Measurements from ENCODE around the gene PALMD. TPM values are rescaled to one million over a fixed set of nuclear protein-coding genes. Genes with fewer than 3 reads are reported as not detected.

Gene PALMD
- total and polyA plus RNA-seq, 8 donors: 1.2 to 16.2 (median 3.9) TPM

GRCh38 chr1:99661780-99662179, 15.9 kb downstream of the PALMD start:
- Histone ChIP-seq H3K4me1 (peaks cover 0 to 11% (median 5%) of the 10 kb centered on the region in 4 donors), H3K36me3 (no peaks in the 10 kb centered on the region), H3K9me3 (no peaks in the 10 kb centered on the region), H3K4me3 (no peak overlapping the region), H3K27ac (peak overlapping the region in 4 of 5 donors; percentile 13 to 66 (median 36)), H3K27me3 (no peaks in the 10 kb centered on the region)
- no peak for DNase-seq
- no peak for TF ChIP-seq EP300 (IDR thresholded peaks at IDR 0.05)
- TF ChIP-seq POLR2A (IDR thresholded peaks at IDR 0.05): no peak
- intact Hi-C loops (cut with DNase I; ENCODE audit: low total_unique reads): no loop called here
- WGBS, 5 donors: 67 to 83% (median 77%) methylated on average over 3 of the region's 3 CpGs

- intact Hi-C loops (cut with DNase I; ENCODE audit: low total_unique reads): no loop called here
- H3K4me1 ChIP-seq: peaks cover 0 to 11% (median 5%) of the 10 kb centered on the region in 4 donors
- no peak for DNase-seq
- TF ChIP-seq CTCF (IDR thresholded peaks at IDR 0.05) (no peak), POLR2AphosphoS5 (IDR thresholded peaks at IDR 0.05) (peak in 2 of 3 donors; percentile 39 to 56), EP300 (IDR thresholded peaks at IDR 0.05) (no peak), POLR2A (IDR thresholded peaks at IDR 0.05) (no peak)
- H3K27me3 ChIP-seq: no peaks in the 10 kb centered on the region
- WGBS, 5 donors: 53 to 73% (median 56%) methylated on average over 3 of the region's 3 CpGs
- peak overlapping the region in 3 of 5 donors; percentile 13 to 66 (median 47) for H3K27ac ChIP-seq
- no peaks in the 10 kb centered on the region for H3K36me3 ChIP-seq
- no peak overlapping the region for H3K4me3 ChIP-seq
- no peaks in the 10 kb centered on the region for H3K9me3 ChIP-seq
These were observed 16.7 kb downstream of the PALMD start for GRCh38 chr1:99662539-99663080.

- WGBS, 5 donors: 69 to 96% (median 92%) methylated on average over 2 of the region's 2 CpGs
- H3K4me1 ChIP-seq: peaks cover 0 to 11% (median 5%) of the 10 kb centered on the region in 4 donors
These were observed 17.6 kb downstream of the PALMD start for GRCh38 chr1:99663501-99663900.

GRCh38 chr1:99665212-99665611, 19.3 kb downstream of the PALMD start:
- H3K27me3 ChIP-seq: no peaks in the 10 kb centered on the region
- intact Hi-C loops (cut with DNase I; ENCODE audit: low total_unique reads): no loop called here
- no peak for DNase-seq
- no peaks in the 10 kb centered on the region for H3K9me3 ChIP-seq
- H3K27ac ChIP-seq: no peak overlapping the region
- H3K36me3 ChIP-seq: no peaks in the 10 kb centered on the region
- no peak overlapping the region for H3K4me3 ChIP-seq
- 71 to 85% (median 81%) methylated on average over 1 of the region's 1 CpG for WGBS, 5 donors
- TF ChIP-seq POLR2A (IDR thresholded peaks at IDR 0.05): no peak
- TF ChIP-seq CTCF (IDR thresholded peaks at IDR 0.05): no peak
- no peak for TF ChIP-seq POLR2AphosphoS5 (IDR thresholded peaks at IDR 0.05)
- TF ChIP-seq EP300 (IDR thresholded peaks at IDR 0.05): no peak
- peaks cover 0 to 11% (median 5%) of the 10 kb centered on the region in 4 donors for H3K4me1 ChIP-seq

More at GRCh38 chr1:99663501-99663900, 17.6 kb downstream of the PALMD start:
- H3K9me3 ChIP-seq: no peaks in the 10 kb centered on the region
- H3K36me3 ChIP-seq: no peaks in the 10 kb centered on the region
- H3K27ac ChIP-seq: peak overlapping the region in 3 of 5 donors; percentile 4 to 51 (median 14)
- intact Hi-C loops (cut with DNase I; ENCODE audit: low total_unique reads): no loop called here
- no peak for DNase-seq
- no peaks in the 10 kb centered on the region for H3K27me3 ChIP-seq
- no peak for TF ChIP-seq POLR2A (IDR thresholded peaks at IDR 0.05)
- no peak for TF ChIP-seq CTCF (IDR thresholded peaks at IDR 0.05)
- TF ChIP-seq POLR2AphosphoS5 (IDR thresholded peaks at IDR 0.05): no peak
- TF ChIP-seq EP300 (IDR thresholded peaks at IDR 0.05): no peak
- H3K4me3 ChIP-seq: no peak overlapping the region

GRCh38 chr1:99669376-99669775, 23.5 kb downstream of the PALMD start:
- Histone ChIP-seq H3K27ac (no peak overlapping the region), H3K36me3 (no peaks in the 10 kb centered on the region), H3K4me1 (no peaks in the 10 kb centered on the region), H3K27me3 (no peaks in the 10 kb centered on the region), H3K4me3 (no peak overlapping the region), H3K9me3 (no peaks in the 10 kb centered on the region)
- 77 to 86% (median 80%) methylated on average over 4 of the region's 4 CpGs for WGBS, 5 donors
- no peak for DNase-seq
- intact Hi-C loops (cut with DNase I; ENCODE audit: low total_unique reads): no loop called here
- TF ChIP-seq EP300 (IDR thresholded peaks at IDR 0.05) (no peak), POLR2AphosphoS5 (IDR thresholded peaks at IDR 0.05) (no peak), CTCF (IDR thresholded peaks at IDR 0.05) (no peak), POLR2A (IDR thresholded peaks at IDR 0.05) (no peak)
